Endodermal cell (in vitro differentiated cells): Measurements from ENCODE around the gene WFDC5. TPM values are rescaled to one million over a fixed set of nuclear protein-coding genes. Genes with fewer than 3 reads are reported as not detected.

Experiments used
- DNase-seq: peaks from one replicate; pipeline ENCODE4 v3.0.0-alpha.2; 2017
- H3K27ac ChIP-seq: 2 replicates; pipeline ENCODE4 v1.5.1; 2013; ENCODE audit warnings: mild to moderate bottlenecking, low read depth, low read length, moderate library complexity
- H3K27me3 ChIP-seq: 2 replicates; pipeline ENCODE4 v1.6.1; 2013; ENCODE audit warnings: mild to moderate bottlenecking, low read length, moderate library complexity; ENCODE audit not compliant: insufficient read depth, control insufficient read depth, poor library complexity, severe bottlenecking
- H3K36me3 ChIP-seq: 2 replicates; pipeline ENCODE4 v1.7.0; 2013; ENCODE audit warnings: mild to moderate bottlenecking, low read length, moderate library complexity; ENCODE audit not compliant: control insufficient read depth, insufficient read depth
- H3K4me1 ChIP-seq: one replicate; pipeline ENCODE4 v1.7.0; 2013; ENCODE audit warnings: low read length; ENCODE audit not compliant: control insufficient read depth, insufficient read depth
- H3K4me3 ChIP-seq: 2 replicates; pipeline ENCODE4 v1.5.1; 2013; ENCODE audit warnings: mild to moderate bottlenecking, low read length, moderate library complexity
- H3K9ac ChIP-seq: 2 replicates; pipeline ENCODE4 v1.6.1; 2013; ENCODE audit warnings: mild to moderate bottlenecking, low read length, moderate library complexity; ENCODE audit not compliant: poor library complexity, severe bottlenecking; ENCODE audit errors: extremely low read depth
- H3K9me3 ChIP-seq: 2 replicates; pipeline ENCODE4 v1.6.1; 2013; ENCODE audit warnings: mild to moderate bottlenecking, low read length, moderate library complexity; ENCODE audit not compliant: control insufficient read depth
- H3K27ac Mint-ChIP-seq: 2 replicates; pipeline ENCODE4 v1.8.0; 2020; ENCODE audit warnings: mixed read lengths
- H3K27me3 Mint-ChIP-seq: 2 replicates; pipeline ENCODE4 v1.8.0; 2021; ENCODE audit warnings: mild to moderate bottlenecking, mixed read lengths; ENCODE audit not compliant: insufficient read depth
- H3K36me3 Mint-ChIP-seq: 2 replicates; pipeline ENCODE4 v1.8.0; 2020; ENCODE audit warnings: low read depth, mixed read lengths
- H3K4me1 Mint-ChIP-seq: 2 replicates; pipeline ENCODE4 v1.8.0; 2020; ENCODE audit warnings: mixed read lengths
- H3K4me3 Mint-ChIP-seq: 2 replicates; pipeline ENCODE4 v1.8.0; 2020; ENCODE audit warnings: mild to moderate bottlenecking, moderate library complexity, mixed read lengths
- H3K9me3 Mint-ChIP-seq: 2 replicates; pipeline ENCODE4 v1.8.0; 2020; ENCODE audit warnings: mild to moderate bottlenecking, mixed read lengths
- CTCF ChIP-seq: fragments of 200-600 bp; sonication (generic); conservative IDR thresholded peaks from 2 replicates; pipeline ENCODE4 v1.5.0; 2021; ENCODE audit warnings: antibody characterized with exemption, mild to moderate bottlenecking
- WGBS, 2 experiments: methylation state at CpG; one replicate each; pipeline versions ENCODE4 v1.1.5 to v1.1.7; 2013; ENCODE audit warnings: missing lambda C conversion rate in 2 of 2, mixed read lengths in 1 of 2; ENCODE audit not compliant: insufficient coverage in 1 of 2, insufficient read length in 1 of 2; 5-methylcytosine and 5-hydroxymethylcytosine counted together
- total RNA-seq, 2 donors: library from RNA; stranded (reverse); fragmentation: NEBNext Ultra II Directional in 1 of 2; extraction: Animal tissue kit (Norgen Biotek cat#: 25700) in 1 of 2; gene quantifications; 2 replicates in 1 of 2; 3 replicates in 1 of 2; pipeline ENCODE4 v1.2.1, GENCODE V29; 2021

WFDC5 gene
- total RNA-seq, 2 donors from 2014 or later: not detected

GRCh38 chr20:45105317-45105716, 9.7 kb downstream of the WFDC5 start:
- Mint-ChIP-seq H3K4me3 (no peak overlapping the region), H3K27ac (no peak overlapping the region), H3K27me3 (peaks cover 7% of the 10 kb centered on the region), H3K36me3 (no peaks in the 10 kb centered on the region), H3K9me3 (no peaks in the 10 kb centered on the region), H3K4me1 (peaks cover 6% of the 10 kb centered on the region)
- Histone ChIP-seq H3K27ac (no peak overlapping the region), H3K27me3 (peaks cover 11% of the 10 kb centered on the region), H3K4me1 (no peaks in the 10 kb centered on the region), H3K36me3 (no peaks in the 10 kb centered on the region), H3K9me3 (no peaks in the 10 kb centered on the region), H3K9ac (no peak overlapping the region), H3K4me3 (no peak overlapping the region)
- WGBS, 2 experiments: 71 to 95% methylated on average over 1 to 2 of the region's 2 CpGs
- TF ChIP-seq CTCF: no peak
- DNase-seq: no peak

GRCh38 chr20:45104786-45105185, 10.2 kb downstream of the WFDC5 start:
- Histone ChIP-seq H3K36me3 (no peaks in the 10 kb centered on the region), H3K9me3 (no peaks in the 10 kb centered on the region), H3K27ac (no peak overlapping the region), H3K9ac (no peak overlapping the region), H3K4me1 (no peaks in the 10 kb centered on the region), H3K4me3 (no peak overlapping the region), H3K27me3 (peaks cover 16% of the 10 kb centered on the region)
- 87 to 91% methylated on average over 5 of the region's 5 CpGs for WGBS, 2 experiments
- Mint-ChIP-seq H3K9me3 (no peaks in the 10 kb centered on the region), H3K27ac (no peak overlapping the region), H3K4me1 (peaks cover 6% of the 10 kb centered on the region), H3K27me3 (peaks cover 12% of the 10 kb centered on the region), H3K36me3 (no peaks in the 10 kb centered on the region), H3K4me3 (no peak overlapping the region)
- no peak for TF ChIP-seq CTCF
- no peak for DNase-seq

- WGBS, 2 experiments: 93 to 100% methylated on average over 1 of the region's 2 CpGs
- DNase-seq: peak; percentile 7
- Mint-ChIP-seq H3K9me3 (no peaks in the 10 kb centered on the region), H3K4me3 (no peak overlapping the region), H3K27me3 (peaks cover 25% of the 10 kb centered on the region), H3K36me3 (no peaks in the 10 kb centered on the region), H3K4me1 (peaks cover 6% of the 10 kb centered on the region), H3K27ac (no peak overlapping the region)
- Histone ChIP-seq H3K36me3 (no peaks in the 10 kb centered on the region), H3K27ac (no peak overlapping the region), H3K27me3 (peaks cover 17% of the 10 kb centered on the region), H3K4me3 (no peak overlapping the region), H3K9ac (no peak overlapping the region), H3K4me1 (no peaks in the 10 kb centered on the region), H3K9me3 (no peaks in the 10 kb centered on the region)
- TF ChIP-seq CTCF: no peak
These were observed 11.9 kb downstream of the WFDC5 start for GRCh38 chr20:45103072-45103471.
